GM12864 (cell line): ENCODE results near the gene GNG2.
A peak's percentile ranks its signal among the peaks of the same experiment; 100 is the strongest.

ENCODE experiments used
- DNase-seq: peaks from one replicate; pipeline ENCODE4 v3.0.0-alpha.2; 2011; ENCODE audit warnings: low read depth
- H3K4me3 ChIP-seq: 2 replicates; pipeline ENCODE4 v1.5.1; 2011; ENCODE audit warnings: mild to moderate bottlenecking, low read depth, low read length, control low read depth
- CTCF ChIP-seq: IDR thresholded peaks from 2 replicates; pipeline ENCODE4 v1.5.1; 2011; ENCODE audit warnings: low read depth, mild to moderate bottlenecking, moderate library complexity, low read length, control low read depth, inconsistent platforms; ENCODE audit errors: missing control alignments

The GNG2 gene

DNA sequence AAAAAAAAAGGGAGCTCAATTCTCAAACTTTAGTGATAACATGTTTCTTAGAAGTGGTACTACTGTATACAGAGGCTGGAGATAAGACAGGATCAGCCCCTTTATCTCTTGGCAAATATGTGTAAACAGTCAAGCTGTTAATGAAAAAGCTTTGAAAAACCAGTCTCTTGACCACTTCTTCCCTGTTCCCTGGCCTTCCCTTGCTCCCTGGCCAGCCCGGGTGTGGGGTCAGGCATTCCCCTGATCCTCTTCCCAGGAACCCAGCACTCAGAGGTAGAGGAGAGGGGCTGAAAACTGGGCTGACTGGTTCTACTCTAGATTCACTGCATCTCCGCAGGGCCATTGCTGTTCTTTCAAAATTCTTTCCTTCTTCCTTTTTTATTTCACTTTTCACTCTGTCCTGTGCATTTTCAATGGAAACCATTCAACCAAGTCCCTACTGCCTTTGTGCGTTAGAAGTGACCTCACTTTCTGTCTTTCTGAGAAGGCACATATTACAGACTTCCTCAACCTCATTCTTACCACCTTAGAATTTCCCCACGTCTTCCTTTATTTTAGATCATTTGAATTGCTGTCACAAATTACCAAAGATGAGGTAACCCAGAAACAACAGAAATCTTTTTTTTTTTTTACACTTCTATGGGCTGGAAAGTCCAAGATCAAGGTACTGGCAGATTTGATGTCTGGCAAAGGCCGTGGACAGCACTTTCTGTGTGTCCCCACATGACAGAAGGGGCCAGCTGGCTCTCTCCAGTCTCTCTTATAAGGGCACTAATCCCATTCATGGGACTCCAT, 5.7 kb downstream of the GNG2 start:
- H3K4me3 ChIP-seq: peak overlapping the region; percentile 9; the same call in 1 of the 2 replicates
- no peak for TF ChIP-seq CTCF
- no peak for DNase-seq

DNA sequence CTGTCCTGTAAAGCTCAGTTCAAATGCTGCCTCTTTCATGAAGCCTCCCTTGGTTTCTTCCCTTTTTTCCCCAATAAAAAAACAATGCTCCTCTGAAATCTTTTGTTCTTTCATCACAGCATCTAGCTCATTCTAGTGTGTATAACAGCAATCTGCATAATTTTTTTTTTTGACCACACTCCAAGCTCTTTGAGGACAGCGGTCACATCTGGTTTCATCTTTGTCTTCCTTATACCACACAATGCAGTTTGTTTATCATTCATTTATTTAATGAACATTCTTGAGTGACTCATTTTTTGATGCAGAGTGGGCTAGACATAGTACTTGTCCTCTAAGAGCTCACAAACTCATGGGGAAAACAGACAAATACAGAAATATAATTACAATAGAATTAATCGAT, 7.3 kb downstream of the GNG2 start:
- no peak for DNase-seq
- peak overlapping the region; percentile 9; the same call in 1 of the 2 replicates for H3K4me3 ChIP-seq
- no peak for TF ChIP-seq CTCF

GRCh38 chr14:51868405-51868804, 8.0 kb downstream of the GNG2 start:
- no peak overlapping the region for H3K4me3 ChIP-seq
- no peak for DNase-seq
- no peak for TF ChIP-seq CTCF

- no peak for DNase-seq
- no peak for TF ChIP-seq CTCF
- no peak overlapping the region for H3K4me3 ChIP-seq
Observed at GRCh38 chr14:51869411-51870100, 9.1 kb downstream of the GNG2 start.

DNA sequence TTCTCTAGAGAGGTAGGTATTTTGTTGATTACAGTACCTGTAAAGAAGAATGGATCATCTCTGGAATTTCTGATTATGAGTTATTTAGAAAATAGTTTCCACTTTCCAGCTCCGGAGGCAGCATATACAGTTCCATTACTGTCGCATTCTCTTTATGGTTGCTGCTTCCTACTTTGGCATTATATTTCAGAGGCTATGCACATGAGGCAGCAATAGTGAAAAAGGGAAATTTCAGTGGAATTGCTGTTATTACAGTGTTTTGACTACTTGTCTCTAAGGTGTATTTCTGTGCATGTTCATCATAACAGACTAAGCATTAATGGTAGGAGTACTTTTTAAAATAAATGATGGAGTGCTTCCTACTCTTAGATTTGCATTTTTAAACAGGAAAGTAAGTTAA, 10.2 kb downstream of the GNG2 start:
- no peak overlapping the region for H3K4me3 ChIP-seq
- TF ChIP-seq CTCF: no peak
- no peak for DNase-seq

DNA sequence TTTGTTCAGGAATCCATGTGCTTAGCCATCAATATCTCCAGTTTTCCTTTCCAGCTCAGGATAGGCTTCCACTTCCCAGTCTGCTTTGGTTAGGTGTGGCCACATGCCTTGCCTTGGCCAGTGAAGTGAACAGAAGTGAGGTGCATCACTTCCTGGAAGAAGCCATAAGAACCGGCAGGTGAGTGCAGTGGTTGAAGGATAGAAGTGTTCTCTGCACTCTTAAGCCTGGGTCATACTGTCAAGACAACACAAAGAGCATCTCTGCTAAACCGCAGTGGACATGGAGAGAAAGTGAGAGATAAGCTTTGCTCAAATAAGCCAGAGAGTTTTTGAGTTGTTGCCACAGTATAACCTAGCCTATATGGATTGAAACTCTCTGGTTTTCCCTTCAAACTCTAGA, 11.4 kb downstream of the GNG2 start:
- no peak for TF ChIP-seq CTCF
- no peak overlapping the region for H3K4me3 ChIP-seq
- no peak for DNase-seq
